Measurements from ENCODE around the gene PSMB2.

PSMB2 gene

GRCh38 chr1:35674111-35674510, 32.8 kb upstream of the PSMB2 start:
- no peak for DNase-seq (ENCODE audit: extremely low read depth, low read depth)
- no peak for TF ChIP-seq CTCF (IDR thresholded peaks at IDR 0.05; ENCODE audit: low read depth, low read length, missing control alignments)
- no peak overlapping the region for H3K4me3 ChIP-seq (replicated peaks; ENCODE audit: low read depth, low read length)

GRCh38 chr1:35672116-35672515, 30.8 kb upstream of the PSMB2 start:
- H3K4me3 ChIP-seq (replicated peaks; ENCODE audit: low read depth, low read length), result no peak overlapping the region
- no peak for TF ChIP-seq CTCF (IDR thresholded peaks at IDR 0.05; ENCODE audit: low read depth, low read length, missing control alignments)
- DNase-seq (ENCODE audit: extremely low read depth, low read depth), result no peak

- TF ChIP-seq CTCF (IDR thresholded peaks at IDR 0.05; ENCODE audit: low read depth, low read length, missing control alignments), result no peak
- no peak for DNase-seq (ENCODE audit: extremely low read depth, low read depth)
- no peak overlapping the region for H3K4me3 ChIP-seq (replicated peaks; ENCODE audit: low read depth, low read length)
These were observed 27.2 kb upstream of the PSMB2 start for GRCh38 chr1:35668506-35668905.

GRCh38 chr1:35666916-35667315, 25.6 kb upstream of the PSMB2 start:
- H3K4me3 ChIP-seq (replicated peaks; ENCODE audit: low read depth, low read length), result no peak overlapping the region
- TF ChIP-seq CTCF (IDR thresholded peaks at IDR 0.05; ENCODE audit: low read depth, low read length, missing control alignments), result no peak
- DNase-seq (ENCODE audit: extremely low read depth, low read depth), result no peak

GRCh38 chr1:35666216-35666615, 24.9 kb upstream of the PSMB2 start:
- no peak for DNase-seq (ENCODE audit: extremely low read depth, low read depth)
- no peak overlapping the region for H3K4me3 ChIP-seq (replicated peaks; ENCODE audit: low read depth, low read length)
- no peak for TF ChIP-seq CTCF (IDR thresholded peaks at IDR 0.05; ENCODE audit: low read depth, low read length, missing control alignments)

- H3K4me3 ChIP-seq (replicated peaks; ENCODE audit: low read depth, low read length), result no peak overlapping the region
- no peak for TF ChIP-seq CTCF (IDR thresholded peaks at IDR 0.05; ENCODE audit: low read depth, low read length, missing control alignments)
- DNase-seq (ENCODE audit: extremely low read depth, low read depth), result no peak
These were observed 22.1 kb upstream of the PSMB2 start for GRCh38 chr1:35663434-35663833.

- no peak overlapping the region for H3K4me3 ChIP-seq (replicated peaks; ENCODE audit: low read depth, low read length)
- TF ChIP-seq CTCF (IDR thresholded peaks at IDR 0.05; ENCODE audit: low read depth, low read length, missing control alignments), result no peak
- no peak for DNase-seq (ENCODE audit: extremely low read depth, low read depth)
These were observed 20.1 kb upstream of the PSMB2 start for GRCh38 chr1:35661474-35661795.
